NCI-H1105 treated with DMSO at 0.1 percent for 48 hours (cell line): ENCODE measurements around the gene SDC3.
A peak's percentile ranks its signal among the peaks of the same experiment; 100 is the strongest.

ENCODE experiments used
- DNase-seq: peaks from one replicate; lab custom pipeline; 2025; lab: John Stamatoyannopoulos, UW

Gene SDC3

DNA sequence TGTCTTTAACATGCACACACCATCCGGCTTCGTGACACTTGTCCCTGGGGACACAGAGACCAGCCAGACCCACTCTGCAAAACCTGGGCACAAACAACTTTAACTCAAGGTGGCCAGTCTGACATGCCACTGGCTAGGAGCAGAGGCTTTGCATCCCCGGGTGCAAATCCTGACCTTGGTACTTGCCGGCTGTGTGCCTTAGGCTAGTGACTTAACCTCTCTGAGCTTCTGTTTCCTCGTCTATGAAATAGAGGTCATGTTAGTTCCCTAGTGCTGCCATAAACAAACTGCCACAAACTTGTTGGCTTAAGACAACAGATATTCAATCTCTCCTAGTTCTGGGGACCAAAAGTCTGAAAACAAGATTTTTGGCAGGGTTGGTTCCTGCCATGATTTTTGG, 60.4 kb downstream of the SDC3 start:
- DNase-seq: no peak

GRCh38 chr1:30847358-30847972, 61.1 kb downstream of the SDC3 start:
- DNase-seq: no peak

- DNase-seq: no peak
Observed at GRCh38 chr1:30846587-30846986, 62.0 kb downstream of the SDC3 start.

GRCh38 chr1:30845904-30846290, 62.7 kb downstream of the SDC3 start:
- DNase-seq: no peak

DNA sequence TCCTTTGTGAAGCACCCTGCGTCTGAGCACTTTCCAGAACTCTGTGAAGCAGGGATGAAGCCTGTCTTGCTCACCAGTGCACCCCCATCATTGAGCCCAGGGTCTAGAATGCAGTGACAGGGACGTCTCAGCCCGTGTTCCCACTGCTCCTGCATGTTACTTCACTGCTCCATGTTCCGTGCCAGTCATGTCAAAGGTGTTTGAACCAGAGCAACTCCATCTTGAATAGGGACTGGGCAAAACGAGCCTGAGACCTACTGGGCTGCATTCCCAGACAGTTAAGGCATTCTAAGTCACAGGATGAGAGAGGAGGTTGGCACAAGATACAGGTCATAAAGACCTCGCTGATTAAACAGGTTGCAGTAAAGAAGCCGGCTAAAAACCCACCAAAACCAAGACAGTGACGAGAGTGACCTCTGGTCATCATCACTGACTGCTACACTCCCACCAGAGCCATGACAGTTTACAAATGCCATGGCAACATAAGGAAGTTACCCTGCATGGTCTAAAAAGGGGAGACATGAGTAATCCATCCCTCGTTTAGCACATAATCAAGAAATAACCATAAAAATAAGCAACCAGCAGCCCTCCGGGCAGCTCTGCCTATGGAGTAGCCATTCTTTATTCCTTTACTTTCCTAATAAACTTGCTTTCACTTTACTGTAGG, 63.2 kb downstream of the SDC3 start:
- DNase-seq: no peak

GRCh38 chr1:30844631-30845030, 63.9 kb downstream of the SDC3 start:
- DNase-seq: no peak

DNA sequence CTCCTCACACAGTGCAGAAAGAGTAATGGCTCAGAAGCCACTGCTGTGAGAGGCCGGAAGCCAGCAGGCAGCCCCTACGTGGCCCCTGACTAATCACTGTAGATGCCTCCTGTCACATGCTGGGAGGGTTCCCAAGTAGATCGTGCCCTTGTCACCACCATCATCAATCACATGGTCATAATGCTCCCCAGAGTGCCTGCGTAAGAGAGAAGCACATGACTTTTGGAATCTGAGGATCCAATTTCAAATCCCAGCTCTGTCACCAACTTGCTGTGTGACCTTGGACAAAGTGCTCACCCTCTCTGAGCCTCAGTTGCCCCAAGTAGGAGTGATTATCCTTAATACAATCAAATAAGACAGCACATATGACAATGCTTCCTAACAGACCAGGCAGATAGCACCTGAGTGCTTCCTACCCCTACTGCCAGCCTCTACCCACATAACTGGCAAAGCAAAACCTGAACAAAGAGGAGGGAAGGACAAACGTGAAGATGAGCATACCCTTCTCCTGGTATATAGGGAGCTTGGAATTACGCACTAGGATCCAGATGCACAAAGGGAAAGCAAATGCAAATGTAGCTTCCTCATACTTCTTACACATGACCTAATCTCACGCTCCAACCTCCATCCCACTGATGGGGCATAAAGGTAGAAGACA, 65.7 kb downstream of the SDC3 start:
- no peak for DNase-seq

DNA sequence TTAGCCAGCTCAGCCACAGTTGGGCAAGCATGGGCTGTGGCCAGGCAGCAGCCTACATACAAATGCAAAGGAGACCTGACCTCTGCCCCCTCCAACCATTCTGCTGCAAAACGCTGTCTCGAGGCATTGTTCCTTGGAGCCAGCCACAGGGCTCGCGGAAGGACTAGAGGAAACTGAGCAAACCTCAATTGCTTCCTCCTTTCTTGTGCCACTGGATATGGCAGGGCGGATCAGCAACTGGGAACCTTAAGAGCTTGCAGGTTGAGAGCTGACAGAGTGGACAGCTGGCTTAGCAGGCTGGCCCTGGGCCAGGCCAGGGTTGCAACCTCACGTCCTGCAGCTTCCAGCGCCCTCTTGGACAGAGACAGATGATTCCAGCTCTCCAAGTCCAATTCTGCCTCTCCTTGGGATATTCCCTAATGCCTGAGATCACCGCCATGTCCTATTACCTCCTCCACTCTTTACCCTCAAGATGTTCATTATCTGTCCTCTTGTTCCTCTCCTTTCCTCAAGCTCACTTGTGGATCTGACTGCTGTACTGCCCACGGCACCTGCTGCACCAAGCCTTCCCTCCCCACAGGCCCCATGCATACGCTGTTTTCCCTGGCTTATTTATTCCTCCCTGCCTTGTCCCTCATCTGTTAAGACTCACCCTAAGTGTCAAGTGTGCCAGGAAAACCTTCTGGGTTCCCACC, 67.5 kb downstream of the SDC3 start:
- no peak for DNase-seq

GRCh38 chr1:30839827-30840359, 68.7 kb downstream of the SDC3 start:
- DNase-seq: no peak

DNA sequence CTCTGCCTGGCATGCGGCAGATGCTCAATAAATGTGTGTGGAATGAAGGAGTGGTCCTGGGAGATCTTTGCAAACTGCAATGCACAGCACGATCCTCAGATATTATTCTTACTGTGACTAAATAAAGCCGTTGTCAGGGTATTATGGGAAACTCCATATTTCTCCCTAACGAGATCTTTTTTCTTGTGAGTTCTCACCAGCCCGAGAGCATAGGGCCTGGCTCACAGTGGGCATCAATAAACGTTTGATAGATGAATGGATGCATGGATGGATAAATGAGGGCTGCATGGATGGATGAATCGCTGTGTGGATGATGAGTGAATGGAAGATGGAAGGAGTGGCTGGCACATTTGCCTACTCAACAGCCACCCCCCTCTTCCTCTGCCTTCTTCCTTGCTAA, 69.6 kb downstream of the SDC3 start:
- DNase-seq: no peak

DNA sequence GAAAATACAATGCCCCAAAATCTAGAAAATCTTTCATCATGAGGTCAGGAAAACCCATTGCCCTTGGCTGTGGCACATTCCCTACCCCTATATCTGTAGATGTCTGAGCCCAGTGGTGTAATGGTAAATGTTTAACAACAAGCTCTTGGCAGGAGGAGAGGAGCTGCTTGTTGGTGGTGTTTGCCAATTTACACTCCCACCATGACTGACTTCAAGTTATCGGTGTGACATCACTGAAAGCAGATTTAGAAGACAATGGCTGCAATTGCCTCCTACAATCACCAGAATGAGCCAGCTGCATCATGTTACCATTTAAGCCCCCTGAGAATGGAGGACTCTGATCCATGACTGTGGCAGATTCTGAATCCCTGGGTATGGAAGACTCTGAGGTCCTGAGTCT, 70.9 kb downstream of the SDC3 start:
- DNase-seq: no peak

DNA sequence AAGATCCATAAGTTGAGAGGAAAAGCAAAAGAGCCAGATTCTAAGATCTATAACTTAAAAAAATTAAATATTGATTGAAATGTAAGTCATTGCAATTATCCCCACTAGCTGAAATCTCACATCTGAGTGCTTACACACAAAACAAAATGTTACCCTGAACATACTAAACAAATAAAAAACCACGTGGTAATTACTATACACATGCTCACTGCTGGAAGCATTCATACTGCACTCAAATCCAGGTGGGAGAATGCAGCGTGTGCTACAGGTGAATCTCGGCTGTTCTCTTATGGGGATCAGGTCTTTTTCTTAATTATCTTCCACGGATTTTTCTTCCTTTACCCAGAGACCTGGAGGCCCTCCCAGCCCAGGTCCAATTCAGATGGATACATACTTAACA, 74.3 kb downstream of the SDC3 start:
- peak; percentile 58 for DNase-seq

DNA sequence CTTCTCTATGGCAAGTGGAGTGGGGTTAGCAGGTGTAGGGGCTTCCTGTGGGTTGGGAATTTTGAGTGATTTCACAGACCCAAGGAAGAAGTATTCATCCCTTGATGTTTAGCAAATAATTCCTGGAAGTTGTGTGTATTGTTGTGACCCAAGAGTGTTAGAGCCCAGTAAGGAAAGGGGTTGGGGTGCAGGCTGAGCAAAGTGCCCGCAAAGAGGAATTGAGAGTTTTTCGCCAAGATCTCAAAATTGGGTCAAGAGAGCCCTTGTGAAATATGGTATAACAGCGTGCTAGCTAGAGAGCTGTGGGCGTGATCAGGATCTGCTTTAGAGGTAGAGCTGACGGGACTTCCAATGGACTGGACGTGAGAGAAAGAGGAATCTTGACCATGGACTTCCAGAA, 78.0 kb downstream of the SDC3 start:
- DNase-seq: no peak

GRCh38 chr1:30829889-30830288, 78.7 kb downstream of the SDC3 start:
- no peak for DNase-seq

DNA sequence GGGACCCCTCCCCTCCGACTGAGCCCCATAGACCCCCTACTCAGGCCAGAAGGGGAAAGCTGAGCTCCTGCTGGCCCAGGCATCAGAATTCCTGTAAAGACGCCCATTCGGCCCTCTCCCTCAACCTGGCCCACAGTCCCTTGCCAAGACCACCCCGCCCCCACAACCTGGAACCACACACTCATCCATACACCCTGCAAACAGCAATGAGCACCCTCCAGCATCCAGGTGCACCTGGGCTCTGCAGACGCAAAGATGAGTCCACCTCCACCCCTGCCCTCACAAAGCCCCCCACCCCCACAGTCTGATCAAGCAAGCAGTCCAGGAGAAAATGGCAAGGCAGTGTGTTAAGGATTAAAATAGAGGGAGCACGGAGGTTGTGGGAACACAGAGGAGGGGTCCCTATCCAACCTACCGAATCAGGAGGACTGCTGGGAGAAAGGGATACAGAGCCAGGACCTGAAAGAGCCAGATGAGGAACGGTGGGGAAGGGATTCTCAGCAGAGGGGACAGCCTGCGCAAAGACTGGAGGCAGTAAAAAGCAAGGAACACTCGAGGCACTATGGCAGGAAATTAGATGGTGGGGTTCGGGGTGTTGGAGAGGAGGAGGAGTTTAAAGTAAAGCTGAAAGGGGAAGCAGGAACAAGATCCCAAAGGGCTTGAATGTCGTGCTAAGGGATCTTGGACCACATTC, 83.7 kb downstream of the SDC3 start:
- DNase-seq: peak; percentile 67

- DNase-seq: peak; percentile 97
Observed at GRCh38 chr1:30823969-30824735, 84.4 kb downstream of the SDC3 start.

- no peak for DNase-seq
Observed at GRCh38 chr1:30823627-30823968, 85.0 kb downstream of the SDC3 start.

DNA sequence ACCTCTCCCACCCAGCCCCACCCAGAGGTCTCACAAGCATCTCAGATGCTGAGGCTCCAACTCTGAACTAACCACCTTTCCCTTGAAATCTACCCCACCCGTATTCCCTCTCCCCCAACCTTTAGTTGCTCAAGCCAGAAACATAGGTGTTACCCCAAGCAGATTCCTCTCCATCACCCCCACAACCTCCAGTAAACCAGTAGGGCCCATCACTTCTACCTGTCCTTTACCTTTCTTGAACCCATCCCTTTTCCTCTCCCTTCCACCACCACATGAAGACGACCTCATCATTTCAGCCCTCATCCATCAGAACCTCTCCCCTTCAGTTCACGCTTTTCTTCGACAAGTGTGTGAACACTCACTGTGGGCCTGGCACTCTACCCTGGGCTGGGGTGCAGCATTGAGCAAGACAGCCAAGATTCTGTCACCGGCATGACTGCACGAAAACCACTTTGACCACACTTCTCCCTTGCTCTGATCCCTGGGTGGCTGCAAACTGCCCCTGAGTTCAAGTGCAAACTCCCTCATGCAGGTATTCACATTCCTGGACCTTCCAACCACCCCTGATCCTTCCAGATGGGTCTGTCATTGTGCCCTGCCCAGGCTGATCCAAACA, 85.5 kb downstream of the SDC3 start:
- no peak for DNase-seq

DNA sequence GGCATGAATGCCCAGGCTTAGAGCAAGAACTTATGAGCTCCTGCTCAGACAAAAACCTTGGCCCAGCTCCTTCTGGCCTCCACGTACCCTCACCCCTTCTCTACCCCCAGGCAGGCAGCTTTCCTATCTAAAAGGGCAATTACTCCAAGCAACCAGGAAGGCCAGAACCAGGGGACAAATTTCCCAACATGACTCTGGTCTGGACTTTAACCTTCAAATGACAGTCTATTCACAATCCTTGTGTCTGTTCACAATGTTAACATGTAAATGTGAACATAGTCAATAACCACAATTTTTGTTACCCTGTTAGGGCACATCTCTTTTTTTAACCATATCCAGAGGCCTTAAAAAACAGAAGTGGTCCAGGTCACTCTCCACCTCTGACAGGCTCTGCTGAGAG, 86.6 kb downstream of the SDC3 start:
- no peak for DNase-seq

GRCh38 chr1:30820299-30820698, 88.3 kb downstream of the SDC3 start:
- DNase-seq: no peak
